Stimulated activated CD8-positive, alpha-beta memory T cell treated with anti-CD3 and anti-CD28 coated beads, Interleukin-4, amount 100 ng/mL, for 1 hour (primary cell): ENCODE data around the gene TLK2.

ENCODE experiments used
- DNase-seq, 2 donors: peaks; one replicate each; pipeline ENCODE4 v3.0.0-alpha.2; 2020; ENCODE audit warnings: low read depth in 2 of 2, low spot score in 1 of 2

Gene TLK2

GRCh38 chr17:62652251-62653001, 173.8 kb downstream of the TLK2 start:
- no peak for DNase-seq

GRCh38 chr17:62653002-62653825, 174.6 kb downstream of the TLK2 start:
- no peak for DNase-seq

GRCh38 chr17:62653826-62654761, 175.5 kb downstream of the TLK2 start:
- DNase-seq, result no peak

- DNase-seq, result no peak
These were observed 177.0 kb downstream of the TLK2 start for GRCh38 chr17:62655656-62656055.

GRCh38 chr17:62656446-62656845, 177.8 kb downstream of the TLK2 start:
- DNase-seq, result no peak

GRCh38 chr17:62657145-62657665, 178.6 kb downstream of the TLK2 start:
- no peak for DNase-seq

GRCh38 chr17:62657690-62658089, 179.1 kb downstream of the TLK2 start:
- DNase-seq, result no peak

GRCh38 chr17:62658136-62658920, 179.7 kb downstream of the TLK2 start:
- no peak for DNase-seq

- no peak for DNase-seq
These were observed 182.0 kb downstream of the TLK2 start for GRCh38 chr17:62660629-62661118.

GRCh38 chr17:62661337-62661736, 182.7 kb downstream of the TLK2 start:
- no peak for DNase-seq

GRCh38 chr17:62662855-62663254, 184.2 kb downstream of the TLK2 start:
- no peak for DNase-seq
